Forelimb muscle (tissue), 1 donor: ENCODE results near the gene NBL1. TPM values are rescaled to one million over a fixed set of nuclear protein-coding genes. Genes with fewer than 3 reads are reported as not detected.

ENCODE experiments used
- DNase-seq: peaks from one replicate; pipeline ENCODE4 v3.0.0-alpha.2; 2013; ENCODE audit warnings: low read depth
- polyA plus RNA-seq: library from polyadenylated mRNA; unstranded; fragments of 120-200 nt; gene quantifications from one replicate; pipeline ENCODE4 v1.2.1, GENCODE V29; 2013; ENCODE audit not compliant: insufficient read length

NBL1 gene
- polyA plus RNA-seq, 1 donor, result 28.2 TPM

DNA sequence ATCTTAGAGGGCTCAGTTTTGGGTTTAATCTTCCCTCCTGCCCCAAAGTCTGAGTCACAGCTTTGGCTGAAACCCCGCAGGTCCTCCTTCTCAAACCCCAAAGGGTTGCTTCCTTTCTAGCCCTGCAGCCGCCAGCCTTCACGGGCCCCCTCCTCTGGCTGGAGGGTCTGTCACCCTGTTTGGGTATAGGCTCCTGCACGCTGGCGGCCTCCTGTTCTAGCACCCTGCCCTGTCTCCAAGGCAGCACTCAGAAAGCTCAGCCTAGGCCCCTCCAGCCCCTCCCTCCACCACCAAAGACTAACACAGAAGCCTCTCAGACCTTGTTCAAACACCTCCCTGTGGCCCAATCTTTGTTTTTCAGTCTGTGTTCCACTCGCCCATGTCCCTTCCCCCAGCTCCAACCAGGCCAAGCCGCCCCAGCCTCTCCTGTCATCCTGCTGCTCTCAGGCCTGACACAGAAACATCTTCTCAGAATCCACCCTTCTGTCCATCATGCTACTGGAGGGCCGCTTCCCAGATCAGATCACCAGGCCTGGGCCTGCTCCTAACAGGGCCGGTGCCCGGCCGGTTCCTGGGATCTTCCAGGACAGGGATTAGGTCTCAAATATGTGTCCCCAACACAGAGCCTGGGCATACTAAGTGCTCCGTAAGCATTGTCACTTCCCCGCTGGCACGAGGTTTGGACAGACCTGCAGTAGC, 56.1 kb downstream of the NBL1 start:
- no peak for DNase-seq

DNA sequence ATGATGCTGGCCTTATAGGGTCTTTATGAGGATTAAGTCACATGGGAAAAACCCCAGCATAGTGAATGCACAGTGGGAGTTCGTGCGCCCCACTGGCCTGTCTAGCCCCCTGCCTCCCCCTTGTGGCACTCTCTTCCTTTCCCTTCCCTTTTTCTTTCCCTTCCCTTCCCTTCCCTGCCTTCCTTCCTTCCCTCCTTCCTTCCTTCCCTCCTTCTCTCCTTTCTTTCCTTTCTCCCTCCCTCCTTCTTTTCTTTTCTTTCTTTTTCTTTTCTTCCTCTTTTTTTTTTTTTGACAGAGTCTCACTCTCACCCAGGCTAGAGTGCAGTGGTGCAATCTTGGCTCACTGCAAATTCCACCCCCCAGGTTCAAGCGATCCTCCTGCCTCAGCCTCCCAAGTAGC, 59.2 kb downstream of the NBL1 start:
- no peak for DNase-seq

- DNase-seq, result peak; percentile 4
Observed at GRCh38 chr1:19704247-19705113, 60.4 kb downstream of the NBL1 start.

DNA sequence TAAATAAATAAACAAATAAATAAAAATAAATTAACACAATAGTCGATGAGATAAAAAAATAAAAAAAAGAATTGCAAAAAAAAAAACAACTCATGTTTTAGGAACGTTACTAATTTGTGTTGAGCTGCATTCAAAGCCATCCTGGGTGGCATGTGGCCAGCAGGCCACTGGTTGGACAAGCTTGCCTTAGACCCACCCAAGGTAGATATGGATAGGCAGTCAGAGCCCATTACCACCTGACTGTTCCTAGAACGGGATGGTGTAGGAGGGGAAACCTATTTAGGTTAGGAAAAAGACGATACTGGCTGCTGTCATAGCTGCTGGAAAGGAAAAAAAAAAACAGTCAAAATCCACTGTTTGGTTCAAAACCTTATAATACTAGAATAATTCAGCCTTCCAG, 61.4 kb downstream of the NBL1 start:
- no peak for DNase-seq

DNA sequence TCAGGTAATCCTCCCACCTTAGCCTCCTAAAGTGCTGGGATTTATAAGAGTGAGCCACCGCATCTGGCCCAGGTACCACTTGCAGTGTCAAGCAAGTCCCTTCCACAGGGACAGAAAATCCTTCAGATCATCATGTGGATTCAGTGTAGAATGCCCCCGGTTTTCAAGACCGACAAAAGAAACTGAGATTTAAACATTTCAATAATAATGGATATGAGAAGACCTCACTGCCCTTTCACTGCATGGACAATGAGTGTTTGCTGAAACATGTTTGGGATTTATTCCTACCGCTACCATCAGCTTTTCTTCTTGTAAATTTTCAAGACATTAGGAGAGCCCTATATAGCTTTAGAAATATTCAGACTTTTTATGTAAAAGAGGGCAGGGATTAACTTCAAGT, 62.0 kb downstream of the NBL1 start:
- DNase-seq, result no peak

Other genes with a start within 250 kb of the NBL1 start
- 245 TPM for gene CAPZB, start 158.8 kb upstream of the NBL1 start, polyA plus RNA-seq
- not detected for gene HTR6, start 20.6 kb downstream of the NBL1 start, polyA plus RNA-seq
- gene TMCO4, start 155.6 kb downstream of the NBL1 start, polyA plus RNA-seq, result 3.0 TPM
- 0.20 TPM for gene RNF186, start 171.0 kb downstream of the NBL1 start, polyA plus RNA-seq
- 7.9 TPM for gene OTUD3, start 238.1 kb downstream of the NBL1 start, polyA plus RNA-seq